GM23338 (cell line): ENCODE data around the gene STK33. TPM values are rescaled to one million over a fixed set of nuclear protein-coding genes. Genes with fewer than 3 reads are reported as not detected.

Experiments
- ATAC-seq: fragments of 200-7000 bp; cut with Tn5 transposase; 3 replicates; pipeline ENCODE4 v1.9.1; 2020
- DNase-seq: peaks from one replicate; pipeline ENCODE4 v3.0.0-alpha.2; 2015; ENCODE audit warnings: low spot score
- H2AFZ ChIP-seq: fragments of 200-600 bp; sonication (generic); 2 replicates; pipeline ENCODE4 v1.8.0; 2016; ENCODE audit warnings: antibody characterized with exemption, mild to moderate bottlenecking, moderate library complexity
- H3F3A ChIP-seq: fragments of 200-600 bp; sonication (generic); replicated peaks from 2 replicates; pipeline ENCODE4 v1.8.0; 2017; ENCODE audit warnings: antibody characterized with exemption, mixed run types, low read depth
- H3K27ac ChIP-seq: fragments of 200-600 bp; sonication (generic); 2 replicates; pipeline ENCODE4 v1.6.1; 2016; ENCODE audit warnings: low read depth
- H3K27me3 ChIP-seq: fragments of 200-600 bp; sonication (generic); 2 replicates; pipeline ENCODE4 v1.8.0; 2016; ENCODE audit warnings: mild to moderate bottlenecking, mixed run types, moderate library complexity; ENCODE audit not compliant: insufficient read depth
- H3K36me3 ChIP-seq: fragments of 200-600 bp; sonication (generic); 2 replicates; pipeline ENCODE4 v1.8.0; 2016; ENCODE audit warnings: mild to moderate bottlenecking; ENCODE audit not compliant: insufficient read depth
- H3K4me1 ChIP-seq: fragments of 200-600 bp; sonication (generic); 2 replicates; pipeline ENCODE4 v1.8.0; 2016; ENCODE audit warnings: mild to moderate bottlenecking, moderate library complexity; ENCODE audit not compliant: insufficient read depth
- H3K4me2 ChIP-seq: fragments of 200-600 bp; sonication (generic); 2 replicates; pipeline ENCODE4 v1.7.1; 2017; ENCODE audit warnings: mixed run types
- H3K4me3 ChIP-seq: fragments of 200-600 bp; sonication (generic); 2 replicates; pipeline ENCODE4 v1.6.1; 2016; ENCODE audit warnings: mixed run types
- H3K79me2 ChIP-seq: fragments of 200-600 bp; sonication (generic); replicated peaks from 2 replicates; pipeline ENCODE4 v1.8.0; 2017; ENCODE audit warnings: mild to moderate bottlenecking; ENCODE audit not compliant: insufficient read depth
- H3K9me2 ChIP-seq: fragments of 200-600 bp; sonication (generic); 2 replicates; pipeline ENCODE4 v1.8.0; 2017; ENCODE audit not compliant: insufficient read depth
- H4K20me1 ChIP-seq: fragments of 200-600 bp; sonication (generic); replicated peaks from 2 replicates; pipeline ENCODE4 v1.8.0; 2017; ENCODE audit warnings: mild to moderate bottlenecking; ENCODE audit not compliant: insufficient read depth
- H3K27ac Mint-ChIP-seq: 2 replicates; pipeline ENCODE4 v1.8.0; 2020; ENCODE audit warnings: inconsistent platforms, mild to moderate bottlenecking, moderate library complexity, mixed read lengths
- H3K27me3 Mint-ChIP-seq: 3 replicates; pipeline ENCODE4 v1.8.0; 2022; ENCODE audit warnings: low read depth, mild to moderate bottlenecking, moderate library complexity, mixed read lengths, inconsistent platforms; ENCODE audit not compliant: insufficient read depth, poor library complexity
- H3K36me3 Mint-ChIP-seq: 3 replicates; pipeline ENCODE4 v1.8.0; 2021; ENCODE audit warnings: low read depth, mild to moderate bottlenecking, inconsistent platforms, moderate library complexity, mixed read lengths
- H3K4me1 Mint-ChIP-seq: 3 replicates; pipeline ENCODE4 v1.8.0; 2020; ENCODE audit warnings: mild to moderate bottlenecking, inconsistent platforms, mixed read lengths
- H3K4me3 Mint-ChIP-seq: 3 replicates; pipeline ENCODE4 v1.8.0; 2021; ENCODE audit warnings: moderate library complexity, mild to moderate bottlenecking, inconsistent platforms, mixed read lengths
- H3K9me3 Mint-ChIP-seq: 3 replicates; pipeline ENCODE4 v1.8.0; 2020; ENCODE audit warnings: moderate library complexity, mild to moderate bottlenecking, inconsistent platforms, mixed read lengths
- CREB1 ChIP-seq: fragments of 250-450 bp; sonication (Bioruptor Pico); IDR thresholded peaks from 2 replicates; pipeline ENCODE4 v1.5.0; 2020; ENCODE audit warnings: low read depth, mild to moderate bottlenecking, moderate library complexity
- CTCF ChIP-seq, 2 experiments: fragments of 200-600 bp in 1 of 2; sonication (generic) in 1 of 2; conservative IDR thresholded peaks; 2 replicates each; pipeline versions ENCODE4 v1.5.1 to v1.6.1; 2016 to 2017; ENCODE audit warnings: antibody characterized with exemption in 2 of 2, low read depth in 2 of 2, mild to moderate bottlenecking in 2 of 2, moderate library complexity in 1 of 2
- ETS1 ChIP-seq: IDR thresholded peaks from 2 replicates; pipeline ENCODE4 v1.6.1; 2016; ENCODE audit warnings: antibody characterized with exemption
- EZH2 ChIP-seq: fragments of 200-600 bp; sonication (generic); IDR thresholded peaks from one replicate; pipeline ENCODE4 v1.8.0; 2017; ENCODE audit warnings: antibody characterized with exemption, mild to moderate bottlenecking, low read depth; ENCODE audit not compliant: unreplicated experiment
- EZH2phosphoT487 ChIP-seq: fragments of 200-600 bp; sonication (generic); IDR thresholded peaks from one replicate; pipeline ENCODE4 v1.8.1; 2018; ENCODE audit warnings: antibody characterized with exemption; ENCODE audit not compliant: unreplicated experiment
- JUNB ChIP-seq: IDR thresholded peaks from one replicate; pipeline ENCODE4 v1.6.1; 2016; ENCODE audit warnings: antibody characterized with exemption; ENCODE audit not compliant: unreplicated experiment
- NANOG ChIP-seq: IDR thresholded peaks from 2 replicates; pipeline ENCODE4 v1.6.1; 2016; ENCODE audit warnings: antibody characterized with exemption, borderline replicate concordance
- POLR2AphosphoS5 ChIP-seq: IDR thresholded peaks from 2 replicates; pipeline ENCODE4 v1.6.1; 2016; ENCODE audit warnings: antibody characterized with exemption, low read depth
- REST ChIP-seq: IDR thresholded peaks from one replicate; pipeline ENCODE4 v1.6.1; 2018; ENCODE audit warnings: antibody characterized with exemption; ENCODE audit not compliant: unreplicated experiment
- STAT1 ChIP-seq: IDR thresholded peaks from one replicate; pipeline ENCODE4 v1.6.1; 2016; ENCODE audit warnings: antibody characterized with exemption; ENCODE audit not compliant: unreplicated experiment
- ZNF114 ChIP-seq: fragments of 250-450 bp; sonication (Bioruptor Pico); IDR thresholded peaks from 2 replicates; pipeline ENCODE4 v1.5.0; 2020; ENCODE audit warnings: mild to moderate bottlenecking, moderate library complexity
- ZNF331 ChIP-seq: fragments of 250-450 bp; sonication (Bioruptor Pico); IDR thresholded peaks from 2 replicates; pipeline ENCODE4 v1.5.0; 2020; ENCODE audit warnings: low read depth, mild to moderate bottlenecking, moderate library complexity
- polyA plus RNA-seq: library from polyadenylated mRNA; unstranded; fragments of >200 nt; fragmentation: Nextera tagmentation; extraction: Ambion mirVana; gene quantifications from 2 replicates; pipeline ENCODE4 v1.2.1, GENCODE V29; 2016
- total RNA-seq: library from RNA; depleted of rRNA; stranded (reverse); fragments of >200 nt; shearing (Covaris generic); gene quantifications from 2 replicates; pipeline ENCODE4 v1.2.3, GENCODE V29; 2014
- TF ChIP-seq, protein P1 (sequence below): fragments of 250-450 bp; sonication (Bioruptor Pico); IDR thresholded peaks from 2 replicates; pipeline ENCODE4 v1.5.0; 2020; ENCODE audit warnings: mild to moderate bottlenecking, moderate library complexity

STK33 gene
- total and polyA plus RNA-seq, 2 experiments from 2014 or later: 17.2 to 18.2 TPM

DNA sequence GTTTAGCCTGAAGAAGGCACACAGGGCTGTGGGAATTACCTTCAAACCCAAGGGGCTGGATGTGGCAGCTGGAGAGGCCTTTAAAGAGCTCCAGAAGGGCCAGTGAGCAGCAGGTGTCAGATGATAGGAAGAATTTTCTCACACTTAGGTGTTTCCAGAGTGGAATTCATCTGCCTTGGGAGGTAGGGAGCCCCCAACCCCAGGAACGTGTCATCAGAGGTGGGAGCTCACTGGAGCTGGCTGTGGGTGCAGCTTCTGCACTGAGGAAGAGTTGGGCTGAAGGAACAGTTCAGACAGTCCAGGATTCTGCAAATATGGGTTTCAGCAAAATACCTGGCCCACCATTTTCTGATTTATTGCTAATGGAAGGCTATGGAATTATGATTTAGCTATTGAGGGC is 210.8 kb downstream of the STK33 start:
- no peak for DNase-seq
- Histone ChIP-seq H3K27ac (no peak overlapping the region), H4K20me1 (no peaks in the 10 kb centered on the region; the same call in 1 of the 2 replicates)

More for the DNA sequence above, 210.8 kb downstream of the STK33 start:
- H3K27me3 Mint-ChIP-seq: no peaks in the 10 kb centered on the region
- H3K4me3 ChIP-seq: no peak overlapping the region
- H3K27me3 ChIP-seq: no peaks in the 10 kb centered on the region
- H2AFZ ChIP-seq: no peak overlapping the region
- peaks cover 10% of the 10 kb centered on the region for H3K4me1 ChIP-seq
- no peak overlapping the region for H3K4me2 ChIP-seq
- H3K27ac Mint-ChIP-seq: no peak overlapping the region
- no peaks in the 10 kb centered on the region; the same call in 2 of the 3 replicates for H3K36me3 Mint-ChIP-seq
- H3K9me3 Mint-ChIP-seq: no peaks in the 10 kb centered on the region
- H3K36me3 ChIP-seq: no peaks in the 10 kb centered on the region
- peaks cover 15% of the 10 kb centered on the region for H3K4me1 Mint-ChIP-seq
- no peak for ATAC-seq
- no peaks in the 10 kb centered on the region for H3F3A ChIP-seq
- no peaks in the 10 kb centered on the region for H3K9me2 ChIP-seq
- no peak overlapping the region for H3K4me3 Mint-ChIP-seq
- H3K79me2 ChIP-seq: no peaks in the 10 kb centered on the region
- TF ChIP-seq EZH2phosphoT487: no peak
- TF ChIP-seq ZNF114 (CRISPR knock-in tag): no peak
- no peak for TF ChIP-seq POLR2AphosphoS5
- TF ChIP-seq EZH2: no peak
- TF ChIP-seq STAT1: no peak
- TF ChIP-seq ZNF331: no peak
- no peak for TF ChIP-seq ETS1
- TF ChIP-seq CREB1: no peak
- no peak for TF ChIP-seq JUNB
- TF ChIP-seq, protein P1, sequence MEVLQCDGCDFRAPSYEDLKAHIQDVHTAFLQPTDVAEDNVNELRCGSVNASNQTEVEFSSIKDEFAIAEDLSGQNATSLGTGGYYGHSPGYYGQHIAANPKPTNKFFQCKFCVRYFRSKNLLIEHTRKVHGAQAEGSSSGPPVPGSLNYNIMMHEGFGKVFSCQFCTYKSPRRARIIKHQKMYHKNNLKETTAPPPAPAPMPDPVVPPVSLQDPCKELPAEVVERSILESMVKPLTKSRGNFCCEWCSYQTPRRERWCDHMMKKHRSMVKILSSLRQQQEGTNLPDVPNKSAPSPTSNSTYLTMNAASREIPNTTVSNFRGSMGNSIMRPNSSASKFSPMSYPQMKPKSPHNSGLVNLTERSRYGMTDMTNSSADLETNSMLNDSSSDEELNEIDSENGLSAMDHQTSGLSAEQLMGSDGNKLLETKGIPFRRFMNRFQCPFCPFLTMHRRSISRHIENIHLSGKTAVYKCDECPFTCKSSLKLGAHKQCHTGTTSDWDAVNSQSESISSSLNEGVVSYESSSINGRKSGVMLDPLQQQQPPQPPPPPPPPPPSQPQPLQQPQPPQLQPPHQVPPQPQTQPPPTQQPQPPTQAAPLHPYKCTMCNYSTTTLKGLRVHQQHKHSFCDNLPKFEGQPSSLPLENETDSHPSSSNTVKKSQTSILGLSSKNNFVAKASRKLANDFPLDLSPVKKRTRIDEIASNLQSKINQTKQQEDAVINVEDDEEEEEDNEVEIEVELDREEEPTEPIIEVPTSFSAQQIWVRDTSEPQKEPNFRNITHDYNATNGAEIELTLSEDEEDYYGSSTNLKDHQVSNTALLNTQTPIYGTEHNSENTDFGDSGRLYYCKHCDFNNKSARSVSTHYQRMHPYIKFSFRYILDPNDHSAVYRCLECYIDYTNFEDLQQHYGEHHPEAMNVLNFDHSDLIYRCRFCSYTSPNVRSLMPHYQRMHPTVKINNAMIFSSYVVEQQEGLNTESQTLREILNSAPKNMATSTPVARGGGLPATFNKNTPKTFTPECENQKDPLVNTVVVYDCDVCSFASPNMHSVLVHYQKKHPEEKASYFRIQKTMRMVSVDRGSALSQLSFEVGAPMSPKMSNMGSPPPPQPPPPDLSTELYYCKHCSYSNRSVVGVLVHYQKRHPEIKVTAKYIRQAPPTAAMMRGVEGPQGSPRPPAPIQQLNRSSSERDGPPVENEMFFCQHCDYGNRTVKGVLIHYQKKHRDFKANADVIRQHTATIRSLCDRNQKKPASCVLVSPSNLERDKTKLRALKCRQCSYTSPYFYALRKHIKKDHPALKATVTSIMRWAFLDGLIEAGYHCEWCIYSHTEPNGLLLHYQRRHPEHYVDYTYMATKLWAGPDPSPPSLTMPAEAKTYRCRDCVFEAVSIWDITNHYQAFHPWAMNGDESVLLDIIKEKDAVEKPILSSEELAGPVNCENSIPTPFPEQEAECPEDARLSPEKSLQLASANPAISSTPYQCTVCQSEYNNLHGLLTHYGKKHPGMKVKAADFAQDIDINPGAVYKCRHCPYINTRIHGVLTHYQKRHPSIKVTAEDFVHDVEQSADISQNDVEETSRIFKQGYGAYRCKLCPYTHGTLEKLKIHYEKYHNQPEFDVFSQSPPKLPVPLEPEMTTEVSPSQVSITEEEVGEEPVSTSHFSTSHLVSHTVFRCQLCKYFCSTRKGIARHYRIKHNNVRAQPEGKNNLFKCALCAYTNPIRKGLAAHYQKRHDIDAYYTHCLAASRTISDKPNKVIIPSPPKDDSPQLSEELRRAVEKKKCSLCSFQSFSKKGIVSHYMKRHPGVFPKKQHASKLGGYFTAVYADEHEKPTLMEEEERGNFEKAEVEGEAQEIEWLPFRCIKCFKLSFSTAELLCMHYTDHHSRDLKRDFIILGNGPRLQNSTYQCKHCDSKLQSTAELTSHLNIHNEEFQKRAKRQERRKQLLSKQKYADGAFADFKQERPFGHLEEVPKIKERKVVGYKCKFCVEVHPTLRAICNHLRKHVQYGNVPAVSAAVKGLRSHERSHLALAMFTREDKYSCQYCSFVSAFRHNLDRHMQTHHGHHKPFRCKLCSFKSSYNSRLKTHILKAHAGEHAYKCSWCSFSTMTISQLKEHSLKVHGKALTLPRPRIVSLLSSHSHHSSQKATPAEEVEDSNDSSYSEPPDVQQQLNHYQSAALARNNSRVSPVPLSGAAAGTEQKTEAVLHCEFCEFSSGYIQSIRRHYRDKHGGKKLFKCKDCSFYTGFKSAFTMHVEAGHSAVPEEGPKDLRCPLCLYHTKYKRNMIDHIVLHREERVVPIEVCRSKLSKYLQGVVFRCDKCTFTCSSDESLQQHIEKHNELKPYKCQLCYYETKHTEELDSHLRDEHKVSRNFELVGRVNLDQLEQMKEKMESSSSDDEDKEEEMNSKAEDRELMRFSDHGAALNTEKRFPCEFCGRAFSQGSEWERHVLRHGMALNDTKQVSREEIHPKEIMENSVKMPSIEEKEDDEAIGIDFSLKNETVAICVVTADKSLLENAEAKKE (CRISPR knock-in tag): no peak
- TF ChIP-seq REST: no peak
- no peak for TF ChIP-seq CTCF (conservative IDR thresholded peaks at IDR 0.05; ENCODE audit: low read depth in 2 of 2)
- no peak for TF ChIP-seq NANOG
